ENCODE measurements around the gene FAM53A. TPM values are rescaled to one million over a fixed set of nuclear protein-coding genes. Genes with fewer than 3 reads are reported as not detected.

The FAM53A gene
- total RNA-seq, 1 donor from 2014 or later: 1.7 TPM

GRCh38 chr4:1602655-1603412 is 81.3 kb downstream of the FAM53A start:
- Histone ChIP-seq H3K27me3 (ENCODE audit: low read depth) (peaks cover 26% of the 10 kb centered on the region), H3K4me3 (no peak overlapping the region), H3K4me1 (no peaks in the 10 kb centered on the region), H3K36me3 (no peaks in the 10 kb centered on the region), H3K27ac (no peak overlapping the region), H3K9me3 (no peaks in the 10 kb centered on the region)
- intact Hi-C loops (cut with DNase I): no loop called here
- ATAC-seq (no peak), DNase-seq (peak; percentile 37)
- TF ChIP-seq CTCF (IDR thresholded peaks at IDR 0.05): no peak

GRCh38 chr4:1601852-1602654 is 82.1 kb downstream of the FAM53A start:
- H3K27ac ChIP-seq: no peak overlapping the region
- no peak for TF ChIP-seq CTCF (IDR thresholded peaks at IDR 0.05)
- no peak overlapping the region for H3K4me3 ChIP-seq
- no peaks in the 10 kb centered on the region for H3K36me3 ChIP-seq
- H3K9me3 ChIP-seq: no peaks in the 10 kb centered on the region
- H3K27me3 ChIP-seq (ENCODE audit: low read depth): peaks cover 28% of the 10 kb centered on the region
- H3K4me1 ChIP-seq: no peaks in the 10 kb centered on the region
- intact Hi-C loops (cut with DNase I): no loop called here
- DNase-seq (peak; percentile 27), ATAC-seq (no peak)

- no peak for TF ChIP-seq CTCF (IDR thresholded peaks at IDR 0.05)
- ATAC-seq: no peak
- H3K4me3 ChIP-seq: no peak overlapping the region
- H3K9me3 ChIP-seq: no peaks in the 10 kb centered on the region
- no peaks in the 10 kb centered on the region for H3K4me1 ChIP-seq
- DNase-seq: peak; percentile 12
- intact Hi-C loops (cut with DNase I): no loop called here
- peaks cover 28% of the 10 kb centered on the region for H3K27me3 ChIP-seq (ENCODE audit: low read depth)
- H3K36me3 ChIP-seq: no peaks in the 10 kb centered on the region
- no peak overlapping the region for H3K27ac ChIP-seq
Observed at GRCh38 chr4:1601533-1601835, 82.6 kb downstream of the FAM53A start.

- DNase-seq: peak; percentile 43
- intact Hi-C loops (cut with DNase I): no loop called here
Observed at GRCh38 chr4:1600811-1601532, 83.1 kb downstream of the FAM53A start.

More at GRCh38 chr4:1600811-1601532, 83.1 kb downstream of the FAM53A start:
- Histone ChIP-seq H3K36me3 (no peaks in the 10 kb centered on the region), H3K27ac (no peak overlapping the region), H3K4me1 (no peaks in the 10 kb centered on the region), H3K9me3 (no peaks in the 10 kb centered on the region), H3K4me3 (no peak overlapping the region), H3K27me3 (ENCODE audit: low read depth) (peaks cover 28% of the 10 kb centered on the region)
- TF ChIP-seq CTCF (IDR thresholded peaks at IDR 0.05): no peak
- ATAC-seq: no peak

All from lower lobe of right lung (tissue), 2 donors.